Right cardiac atrium (tissue), 5 donors: ENCODE measurements around the gene CSPG4. TPM values are rescaled to one million over a fixed set of nuclear protein-coding genes. Genes with fewer than 3 reads are reported as not detected.
"Not testable (repeated sequence)": the region's sequence is repeated elsewhere in the genome, so short reads cannot be mapped to it uniquely, and the experiment has no call there.

Source experiments
- ATAC-seq, 2 donors: fragments of 200-7000 bp; cut with Tn5 transposase; one replicate each; pipeline versions ENCODE4 v1.8.0 to v1.9.1; 2020; ENCODE audit warnings: moderate library complexity in 2 of 2, mild to moderate bottlenecking in 1 of 2
- DNase-seq, 3 donors: peaks; one replicate each; pipeline ENCODE4 v3.0.0-alpha.2; 2020
- H3K27ac ChIP-seq: one replicate; pipeline ENCODE4 v1.5.1; 2013; ENCODE audit warnings: mild to moderate bottlenecking, low read length, control low read depth, moderate library complexity
- H3K27me3 ChIP-seq: one replicate; pipeline ENCODE4 v1.6.1; 2013; ENCODE audit not compliant: control insufficient read depth, insufficient read depth
- H3K4me1 ChIP-seq: one replicate; pipeline ENCODE4 v1.6.1; 2013; ENCODE audit warnings: low read length; ENCODE audit not compliant: control insufficient read depth, insufficient read depth
- H3K4me3 ChIP-seq: one replicate; pipeline ENCODE4 v1.5.1; 2013; ENCODE audit warnings: low read length, control low read depth
- H3K9me3 ChIP-seq: one replicate; pipeline ENCODE4 v1.6.1; 2013; ENCODE audit warnings: low read length; ENCODE audit not compliant: control insufficient read depth
- WGBS: extraction: QIAGEN DNeasy Blood & Tissue Kit; methylation state at CpG from one replicate; pipeline ENCODE4 v1.1.7; 2013; 5-methylcytosine and 5-hydroxymethylcytosine counted together
- intact Hi-C, 4 donors: fragments of 100-400 bp; cut with DNase I; formaldehyde crosslinking; loops; one replicate each; pipeline versions ENCODE4 v1.11.0 to v1.14.0; 2022 to 2023
- polyA plus RNA-seq: library from polyadenylated mRNA; stranded (reverse); fragments of 200-250 nt; gene quantifications from one replicate; pipeline ENCODE4 v1.2.3, GENCODE V29; 2013
- total RNA-seq, 4 donors: library from RNA; stranded (reverse); fragmentation: NEBNext Ultra II Directional; extraction: Animal tissue kit (Norgen Biotek cat#: 25700); gene quantifications; one replicate each; pipeline ENCODE4 v1.2.1, GENCODE V29; 2021
- donor health status: healthy with polysubstance abuse.
- donor health status: DM: no; HTN: yes; CAD: no.
- donor health status: DM: no; HTN: no; CAD: no.
- donor health status: DM: no; HTN: yes; CAD: no; lungs with severe emphysema.
- donor health status: DM: yes; HTN: yes; CAD: no.

Gene CSPG4
- total and polyA plus RNA-seq, 5 donors: 10.1 to 48.9 (median 14.7) TPM

- ATAC-seq (no peak), DNase-seq (peak in 2 of 3 donors; percentile 59 to 66)
- no peak overlapping the region for H3K4me3 ChIP-seq
- H3K9me3 ChIP-seq: no peaks in the 10 kb centered on the region
- peaks cover 8% of the 10 kb centered on the region for H3K4me1 ChIP-seq
- intact Hi-C loops: no loop called here
- no peak overlapping the region for H3K27ac ChIP-seq
- H3K27me3 ChIP-seq: no peaks in the 10 kb centered on the region
- WGBS: 77% methylated on average over 14 of the region's 14 CpGs
Observed at GRCh38 chr15:75721923-75722870, 9.5 kb upstream of the CSPG4 start.

GRCh38 chr15:75721480-75721922 is 8.9 kb upstream of the CSPG4 start:
- no peaks in the 10 kb centered on the region for H3K9me3 ChIP-seq
- 89% methylated on average over 12 of the region's 12 CpGs for WGBS
- no peak overlapping the region for H3K4me3 ChIP-seq
- DNase-seq (peak in 2 of 3 donors; percentile 36 to 44), ATAC-seq (no peak)
- H3K27ac ChIP-seq: no peak overlapping the region
- peaks cover 8% of the 10 kb centered on the region for H3K4me1 ChIP-seq
- intact Hi-C loops: no loop called here
- no peaks in the 10 kb centered on the region for H3K27me3 ChIP-seq

GRCh38 chr15:75720787-75721479 is 8.3 kb upstream of the CSPG4 start:
- intact Hi-C loops: no loop called here
- Histone ChIP-seq H3K27me3 (no peaks in the 10 kb centered on the region), H3K4me1 (peaks cover 8% of the 10 kb centered on the region), H3K9me3 (no peaks in the 10 kb centered on the region), H3K27ac (no peak overlapping the region), H3K4me3 (no peak overlapping the region)
- WGBS: 44% methylated on average over 10 of the region's 10 CpGs
- ATAC-seq (no peak), DNase-seq (peak; percentile 61 to 82 (median 81))

GRCh38 chr15:75720297-75720696 is 7.6 kb upstream of the CSPG4 start:
- Histone ChIP-seq H3K4me1 (peaks cover 8% of the 10 kb centered on the region), H3K27me3 (no peaks in the 10 kb centered on the region), H3K27ac (no peak overlapping the region), H3K9me3 (no peaks in the 10 kb centered on the region), H3K4me3 (no peak overlapping the region)
- 93% methylated on average over 7 of the region's 7 CpGs for WGBS
- ATAC-seq: no peak
- DNase-seq: peak in 2 of 3 donors; percentile 13 to 19
- intact Hi-C loops: no loop called here

- Histone ChIP-seq H3K27ac (no peak overlapping the region), H3K27me3 (no peaks in the 10 kb centered on the region), H3K9me3 (no peaks in the 10 kb centered on the region), H3K4me3 (no peak overlapping the region), H3K4me1 (peaks cover 4% of the 10 kb centered on the region)
- ATAC-seq: no peak
- DNase-seq: peak in 2 of 3 donors; percentile 41 to 44
- 49% methylated on average over 3 of the region's 3 CpGs for WGBS
- intact Hi-C loops: no loop called here
Observed at GRCh38 chr15:75718328-75718727, 5.7 kb upstream of the CSPG4 start.

GRCh38 chr15:75717001-75717400 is 4.4 kb upstream of the CSPG4 start:
- DNase-seq: peak in 1 of 3 donors; percentile 22
- H3K4me1 ChIP-seq, H3K27me3 ChIP-seq, H3K27ac ChIP-seq, H3K4me3 ChIP-seq, ATAC-seq, H3K9me3 ChIP-seq, intact Hi-C loops: not testable (repeated sequence)
- 70% methylated on average over 6 of the region's 6 CpGs for WGBS

GRCh38 chr15:75716249-75716950 is 3.8 kb upstream of the CSPG4 start:
- DNase-seq (peak in 1 of 3 donors; percentile 76), ATAC-seq (peak; percentile 54 to 66)
- H3K4me3 ChIP-seq, intact Hi-C loops, H3K27me3 ChIP-seq, H3K4me1 ChIP-seq, H3K27ac ChIP-seq, H3K9me3 ChIP-seq: not testable (repeated sequence)
- 47% methylated on average over 4 of the region's 10 CpGs for WGBS

- WGBS: 76% methylated on average over 10 of the region's 10 CpGs
- H3K27ac ChIP-seq, H3K4me1 ChIP-seq, H3K27me3 ChIP-seq, H3K4me3 ChIP-seq, H3K9me3 ChIP-seq, intact Hi-C loops, ATAC-seq: not testable (repeated sequence)
- peak in 1 of 3 donors; percentile 18 for DNase-seq
Observed at GRCh38 chr15:75715312-75715832, 2.7 kb upstream of the CSPG4 start.

- Histone ChIP-seq H3K27ac (no peak overlapping the region), H3K27me3 (no peaks in the 10 kb centered on the region), H3K4me1 (peaks cover 7% of the 10 kb centered on the region), H3K9me3 (no peaks in the 10 kb centered on the region), H3K4me3 (no peak overlapping the region)
- 90% methylated on average over 3 of the region's 3 CpGs for WGBS
- DNase-seq: no peak
- no peak for ATAC-seq
- intact Hi-C loops: no loop called here
Observed at GRCh38 chr15:75714195-75714594, 1.5 kb upstream of the CSPG4 start.

GRCh38 chr15:75713338-75713895 is 769 bp upstream of the CSPG4 start:
- H3K4me1 ChIP-seq: peaks cover 8% of the 10 kb centered on the region
- ATAC-seq: no peak

More at GRCh38 chr15:75713338-75713895, 769 bp upstream of the CSPG4 start:
- H3K4me3 ChIP-seq: no peak overlapping the region
- whole genome bisulfite sequencing: 39% methylated on average over 9 of the region's 9 CpGs
- peak; percentile 71 to 73 (median 72) for DNase-seq
- intact Hi-C loops: no loop called here
- H3K27me3 ChIP-seq: no peaks in the 10 kb centered on the region
- peak overlapping the region; percentile 58 for H3K27ac ChIP-seq
- no peaks in the 10 kb centered on the region for H3K9me3 ChIP-seq
